WTC11 (cell line): Measurements from ENCODE around the gene VPS39. TPM values are rescaled to one million over a fixed set of nuclear protein-coding genes. Genes with fewer than 3 reads are reported as not detected.

Source experiments
- ATAC-seq: fragments of 200-7000 bp; cut with Tn5 transposase; 2 replicates; pipeline ENCODE4 v1.10.0; 2021; ENCODE audit warnings: mild to moderate bottlenecking, moderate library complexity
- CTCF ChIA-PET: fragments of 300-600 bp; sonication (Branson Sonifier 250); formaldehyde crosslinking; loops from one replicate; lab custom pipeline; 2021; ENCODE audit warnings: antibody characterized with exemption; lab: Charles Lee
- POLR2A ChIA-PET: fragments of 350-600 bp; sonication (Branson Sonifier 250); formaldehyde crosslinking; loops from one replicate; lab custom pipeline; 2021; ENCODE audit warnings: antibody characterized with exemption; lab: Charles Lee
- DNase-seq: peaks from one replicate; pipeline ENCODE4 v3.0.0; 2021; ENCODE audit warnings: low spot score
- H3K27ac Mint-ChIP-seq: 2 replicates; pipeline ENCODE4 v1.8.0; 2021; ENCODE audit warnings: mixed read lengths
- H3K27me3 Mint-ChIP-seq: 2 replicates; pipeline ENCODE4 v1.8.0; 2021; ENCODE audit warnings: low read depth, mild to moderate bottlenecking, moderate library complexity, mixed read lengths
- H3K36me3 Mint-ChIP-seq: 2 replicates; pipeline ENCODE4 v1.8.0; 2021; ENCODE audit warnings: mixed read lengths
- H3K4me1 Mint-ChIP-seq: 2 replicates; pipeline ENCODE4 v1.8.0; 2022; ENCODE audit warnings: mixed read lengths
- H3K4me3 Mint-ChIP-seq: 2 replicates; pipeline ENCODE4 v1.8.0; 2021; ENCODE audit warnings: mild to moderate bottlenecking, moderate library complexity, mixed read lengths
- H3K9me3 Mint-ChIP-seq: 2 replicates; pipeline ENCODE4 v1.8.0; 2021; ENCODE audit warnings: mixed read lengths
- AFF4 ChIP-seq: sonication (generic); formaldehyde crosslinking; IDR thresholded peaks from 2 replicates; pipeline ENCODE4 v1.8.1; 2023; ENCODE audit warnings: mild to moderate bottlenecking, missing genetic modification reagents, borderline replicate concordance
- AR ChIP-seq: fragments of 250-450 bp; sonication (Bioruptor Pico); IDR thresholded peaks from 2 replicates; pipeline ENCODE4 v1.9.0; 2021; ENCODE audit warnings: mild to moderate bottlenecking
- CREB1 ChIP-seq: sonication (generic); formaldehyde crosslinking; IDR thresholded peaks from 2 replicates; pipeline ENCODE4 v1.8.0; 2023; ENCODE audit warnings: mild to moderate bottlenecking, missing genetic modification reagents
- CREM ChIP-seq: sonication (generic); formaldehyde crosslinking; IDR thresholded peaks from 2 replicates; pipeline ENCODE4 v1.8.1; 2022; ENCODE audit warnings: mild to moderate bottlenecking, missing genetic modification reagents, moderate library complexity
- CTCF ChIP-seq: fragments of 200-600 bp; IDR thresholded peaks from 2 replicates; pipeline ENCODE4 v1.8.0; 2022; ENCODE audit warnings: antibody characterized with exemption
- EMX1 ChIP-seq: fragments of 250-450 bp; sonication (Bioruptor Pico); IDR thresholded peaks from 2 replicates; pipeline ENCODE4 v1.8.0; 2021; ENCODE audit warnings: mild to moderate bottlenecking
- ERG ChIP-seq: fragments of 250-450 bp; sonication (Bioruptor Pico); IDR thresholded peaks from 2 replicates; pipeline ENCODE4 v1.8.0; 2021; ENCODE audit warnings: mild to moderate bottlenecking
- GTF2I ChIP-seq: fragments of 250-450 bp; sonication (Bioruptor Pico); conservative IDR thresholded peaks from 2 replicates; pipeline ENCODE4 v1.4.0; 2021; ENCODE audit warnings: mild to moderate bottlenecking
- KAT7 ChIP-seq: sonication (generic); formaldehyde crosslinking; IDR thresholded peaks from 2 replicates; pipeline ENCODE4 v1.8.1; 2023; ENCODE audit warnings: missing genetic modification reagents, mild to moderate bottlenecking, borderline replicate concordance
- NFYB ChIP-seq: sonication (generic); formaldehyde crosslinking; conservative IDR thresholded peaks from 2 replicates; pipeline ENCODE4 v1.8.0; 2022; ENCODE audit warnings: low read depth, missing genetic modification reagents
- OVOL2 ChIP-seq: fragments of 250-450 bp; sonication (Bioruptor Pico); IDR thresholded peaks from 2 replicates; pipeline ENCODE4 v1.9.0; 2021; ENCODE audit warnings: mild to moderate bottlenecking, borderline replicate concordance
- PRDM15 ChIP-seq: sonication (generic); formaldehyde crosslinking; IDR thresholded peaks from 2 replicates; pipeline ENCODE4 v1.8.0; 2022; ENCODE audit warnings: missing genetic modification reagents
- RORB ChIP-seq: fragments of 250-450 bp; sonication (Bioruptor Pico); IDR thresholded peaks from 2 replicates; pipeline ENCODE4 v1.9.0; 2021; ENCODE audit warnings: mild to moderate bottlenecking
- SOX15 ChIP-seq: fragments of 250-450 bp; sonication (Bioruptor Pico); IDR thresholded peaks from 2 replicates; pipeline ENCODE4 v1.9.0; 2021; ENCODE audit warnings: mild to moderate bottlenecking
- SP1 ChIP-seq: sonication (generic); formaldehyde crosslinking; conservative IDR thresholded peaks from 2 replicates; pipeline ENCODE4 v1.8.1; 2022; ENCODE audit warnings: missing genetic modification reagents
- TEAD1 ChIP-seq: sonication (generic); formaldehyde crosslinking; IDR thresholded peaks from 2 replicates; pipeline ENCODE4 v1.8.0; 2022; ENCODE audit warnings: mild to moderate bottlenecking, missing genetic modification reagents
- TEAD4 ChIP-seq: sonication (generic); formaldehyde crosslinking; IDR thresholded peaks from 2 replicates; pipeline ENCODE4 v1.8.0; 2022; ENCODE audit warnings: mild to moderate bottlenecking, missing genetic modification reagents
- ZNF416 ChIP-seq: fragments of 250-450 bp; sonication (Bioruptor Pico); IDR thresholded peaks from 2 replicates; pipeline ENCODE4 v1.9.0; 2021; ENCODE audit warnings: mild to moderate bottlenecking, inconsistent platforms
- total RNA-seq: library from RNA; stranded (reverse); gene quantifications from 3 replicates; pipeline ENCODE4 v1.2.3, GENCODE V29; 2021

Gene VPS39
- total RNA-seq, 1 experiment from 2014 or later: 44.5 TPM

GRCh38 chr15:42137461-42138261 lies 70.4 kb downstream of the VPS39 start:
- CTCF ChIA-PET: interaction anchor here (0.5 to 4.0 kb wide), 57 partner anchors 10 to 1010 kb away, joined by 3 to 142 read pairs (median 5); partner anchors contain the start of genes EHD4, PLA2G4D, PLA2G4F and SNAP23
- no peak overlapping the region for H3K27ac Mint-ChIP-seq
- no peaks in the 10 kb centered on the region; the same call in 1 of the 2 replicates for H3K36me3 Mint-ChIP-seq
- H3K27me3 Mint-ChIP-seq: no peaks in the 10 kb centered on the region
- no peak overlapping the region for H3K4me3 Mint-ChIP-seq
- ATAC-seq: peak; percentile 69
- H3K4me1 Mint-ChIP-seq: no peaks in the 10 kb centered on the region
- POLR2A ChIA-PET: interaction anchor here (0.9 kb wide), 1 partner anchor 71 kb away, joined by 3 read pairs; no protein-coding TSS in a partner anchor
- no peak for DNase-seq
- TF ChIP-seq NFYB (CRISPR knock-in tag) (no peak), KAT7 (CRISPR knock-in tag) (no peak), CTCF (0 out of 2 replicates have a peak, but pooled peaks have one; percentile 13), PRDM15 (CRISPR knock-in tag) (no peak), CREM (no peak), TEAD1 (CRISPR knock-in tag) (no peak), CREB1 (CRISPR knock-in tag) (no peak)
- peaks cover 15% of the 10 kb centered on the region for H3K9me3 Mint-ChIP-seq

GRCh38 chr15:42136513-42136912 lies 71.6 kb downstream of the VPS39 start:
- Mint-ChIP-seq H3K27ac (no peak overlapping the region), H3K27me3 (no peaks in the 10 kb centered on the region; the same call in 1 of the 2 replicates), H3K4me1 (peaks cover 3% of the 10 kb centered on the region), H3K9me3 (peaks cover 15% of the 10 kb centered on the region), H3K36me3 (no peaks in the 10 kb centered on the region; the same call in 1 of the 2 replicates), H3K4me3 (no peak overlapping the region)
- ATAC-seq (no peak), DNase-seq (no peak)
- TF ChIP-seq NFYB (CRISPR knock-in tag) (no peak), GTF2I (no peak), OVOL2 (CRISPR knock-in tag) (no peak), SP1 (CRISPR knock-in tag) (no peak), EMX1 (CRISPR knock-in tag) (no peak), SOX15 (CRISPR knock-in tag) (no peak), ERG (no peak), CREM (no peak)
- ChIA-PET POLR2A (no interaction called here), CTCF (interaction anchor here (0.9 to 7.3 kb wide), 8 partner anchors 9 to 249 kb away, joined by 3 to 106 read pairs (median 17); partner anchors contain the start of gene PLA2G4D)

- POLR2A ChIA-PET: no interaction called here
- no peak for TF ChIP-seq TEAD4 (CRISPR knock-in tag)
- TF ChIP-seq ZNF416 (CRISPR knock-in tag): no peak
- no peak for TF ChIP-seq RORB (CRISPR knock-in tag)
- TF ChIP-seq AFF4 (CRISPR knock-in tag): no peak
- no peak for TF ChIP-seq CREB1 (CRISPR knock-in tag)
- no peak for TF ChIP-seq AR (CRISPR knock-in tag)
Measured at GRCh38 chr15:42135351-42135750, 72.8 kb downstream of the VPS39 start.

More at GRCh38 chr15:42135351-42135750, 72.8 kb downstream of the VPS39 start:
- Mint-ChIP-seq H3K4me3 (no peak overlapping the region), H3K4me1 (peaks cover 3% of the 10 kb centered on the region), H3K36me3 (no peaks in the 10 kb centered on the region; the same call in 1 of the 2 replicates), H3K9me3 (peaks cover 15% of the 10 kb centered on the region), H3K27me3 (no peaks in the 10 kb centered on the region; the same call in 1 of the 2 replicates), H3K27ac (no peak overlapping the region)
- no peak for ATAC-seq
- CTCF ChIA-PET: interaction anchor here (0.9 to 7.3 kb wide), 8 partner anchors 10 to 250 kb away, joined by 3 to 106 read pairs (median 12); no protein-coding TSS in a partner anchor
- DNase-seq: no peak
